Colon (tissue), 2 donors: ENCODE results near the gene PRR18.

Experiments
- FAIRE-seq: peaks from 2 replicates; lab custom pipeline; 2012; peaks lifted over from hg19 to GRCh38; lab: Jason Lieb, UNC
- donor health status: control.
- donor health status: control.

Gene PRR18

GRCh38 chr6:166274739-166275370 lies 33.3 kb downstream of the PRR18 start:
- no peak for FAIRE-seq

- FAIRE-seq: no peak
Observed at GRCh38 chr6:166274163-166274562, 34.0 kb downstream of the PRR18 start.

- FAIRE-seq: no peak
Observed at GRCh38 chr6:166271376-166271765, 36.8 kb downstream of the PRR18 start.

- no peak for FAIRE-seq
Observed at GRCh38 chr6:166270706-166271375, 37.4 kb downstream of the PRR18 start.

- FAIRE-seq: no peak
Observed at GRCh38 chr6:166269301-166270039, 38.7 kb downstream of the PRR18 start.

GRCh38 chr6:166268431-166268830 lies 39.8 kb downstream of the PRR18 start:
- no peak for FAIRE-seq

- FAIRE-seq: no peak
Observed at GRCh38 chr6:166267526-166267925, 40.7 kb downstream of the PRR18 start.

GRCh38 chr6:166266336-166266735 lies 41.9 kb downstream of the PRR18 start:
- FAIRE-seq: no peak

GRCh38 chr6:166262743-166263515 lies 45.3 kb downstream of the PRR18 start:
- FAIRE-seq: no peak

GRCh38 chr6:166259296-166259977 lies 48.8 kb downstream of the PRR18 start:
- no peak for FAIRE-seq

- no peak for FAIRE-seq
Observed at GRCh38 chr6:166258854-166259276, 49.3 kb downstream of the PRR18 start.

GRCh38 chr6:166257911-166258318 lies 50.3 kb downstream of the PRR18 start:
- no peak for FAIRE-seq
